ENCODE results near the gene OR13G1. TPM values are rescaled to one million over a fixed set of nuclear protein-coding genes. Genes with fewer than 3 reads are reported as not detected.

Gene OR13G1
- total and polyA plus RNA-seq, 9 donors = 0.08 TPM; not detected in 8

Other genes with a start within 250 kb of the OR13G1 start
- not detected for gene OR2B11, start 221.6 kb downstream of the OR13G1 start, total RNA-seq
- under 1 TPM in 5 of 8 donors, not detected in 3; 0.04 to 0.05 (median 0.04) TPM for gene OR2B11, start 221.6 kb downstream of the OR13G1 start, polyA plus RNA-seq (ENCODE audit: insufficient read depth in 1 of 8, insufficient read length in 8 of 8, low replicate concordance in 1 of 8)
- gene OR2C3, start 143.3 kb downstream of the OR13G1 start, total RNA-seq = 0.09 TPM
- gene OR2C3, start 143.3 kb downstream of the OR13G1 start, polyA plus RNA-seq (ENCODE audit: insufficient read depth in 1 of 8, insufficient read length in 8 of 8, low replicate concordance in 1 of 8) = under 1 TPM; 0.07 to 0.53 (median 0.22) TPM
- 0.09 TPM for gene GCSAML, start 130.6 kb downstream of the OR13G1 start, total RNA-seq
- gene GCSAML, start 130.6 kb downstream of the OR13G1 start, polyA plus RNA-seq (ENCODE audit: insufficient read depth in 1 of 8, insufficient read length in 8 of 8, low replicate concordance in 1 of 8) = under 1 TPM; 0.05 to 0.25 (median 0.12) TPM
- not detected for gene OR2G2, start 91.4 kb downstream of the OR13G1 start, total RNA-seq
- gene OR2G2, start 91.4 kb downstream of the OR13G1 start, polyA plus RNA-seq (ENCODE audit: insufficient read depth in 1 of 8, insufficient read length in 8 of 8, low replicate concordance in 1 of 8) = not detected
- not detected for gene OR2G3, start 74.2 kb downstream of the OR13G1 start, total RNA-seq
- gene OR2G3, start 74.2 kb downstream of the OR13G1 start, polyA plus RNA-seq (ENCODE audit: insufficient read depth in 1 of 8, insufficient read length in 8 of 8, low replicate concordance in 1 of 8) = not detected
- gene OR6F1, start 36.9 kb upstream of the OR13G1 start, total RNA-seq = not detected
- not detected for gene OR6F1, start 36.9 kb upstream of the OR13G1 start, polyA plus RNA-seq (ENCODE audit: insufficient read depth in 1 of 8, insufficient read length in 8 of 8, low replicate concordance in 1 of 8)
- not detected for gene OR14K1, start 58.9 kb upstream of the OR13G1 start, total RNA-seq
- not detected for gene OR14K1, start 58.9 kb upstream of the OR13G1 start, polyA plus RNA-seq (ENCODE audit: insufficient read depth in 1 of 8, insufficient read length in 8 of 8, low replicate concordance in 1 of 8)
- gene OR14A2, start 68.4 kb upstream of the OR13G1 start, total RNA-seq = not detected
- gene OR14A2, start 68.4 kb upstream of the OR13G1 start, polyA plus RNA-seq (ENCODE audit: insufficient read depth in 1 of 8, insufficient read length in 8 of 8, low replicate concordance in 1 of 8) = not detected
- not detected for gene OR1C1, start 80.8 kb upstream of the OR13G1 start, total RNA-seq
- not detected for gene OR1C1, start 80.8 kb upstream of the OR13G1 start, polyA plus RNA-seq (ENCODE audit: insufficient read depth in 1 of 8, insufficient read length in 8 of 8, low replicate concordance in 1 of 8)
- gene OR14A16, start 144.4 kb upstream of the OR13G1 start, total RNA-seq = not detected
- not detected for gene OR14A16, start 144.4 kb upstream of the OR13G1 start, polyA plus RNA-seq (ENCODE audit: insufficient read depth in 1 of 8, insufficient read length in 8 of 8, low replicate concordance in 1 of 8)
- not detected for gene OR11L1, start 162.2 kb upstream of the OR13G1 start, total RNA-seq
- gene OR11L1, start 162.2 kb upstream of the OR13G1 start, polyA plus RNA-seq (ENCODE audit: insufficient read depth in 1 of 8, insufficient read length in 8 of 8, low replicate concordance in 1 of 8) = not detected
- gene TRIM58, start 177.4 kb upstream of the OR13G1 start, total RNA-seq = 1.6 TPM
- 1 to 10 TPM; 1.4 to 6.4 (median 3.6) TPM for gene TRIM58, start 177.4 kb upstream of the OR13G1 start, polyA plus RNA-seq (ENCODE audit: insufficient read depth in 1 of 8, insufficient read length in 8 of 8, low replicate concordance in 1 of 8)
- gene OR2W3, start 215.8 kb upstream of the OR13G1 start, total RNA-seq = 0.27 TPM
- gene OR2W3, start 215.8 kb upstream of the OR13G1 start, polyA plus RNA-seq (ENCODE audit: insufficient read depth in 1 of 8, insufficient read length in 8 of 8, low replicate concordance in 1 of 8) = 1 to 10 TPM in 4 of 8 donors, under 1 TPM in 4; 0.68 to 1.5 (median 1.0) TPM
- not detected for gene OR2T8, start 240.5 kb upstream of the OR13G1 start, total RNA-seq
- gene OR2T8, start 240.5 kb upstream of the OR13G1 start, polyA plus RNA-seq (ENCODE audit: insufficient read depth in 1 of 8, insufficient read length in 8 of 8, low replicate concordance in 1 of 8) = under 1 TPM in 3 of 8 donors, not detected in 5; 0.12 to 0.27 (median 0.14) TPM
- not detected for gene OR2AJ1, start 245.2 kb upstream of the OR13G1 start, total RNA-seq
- not detected for gene OR2AJ1, start 245.2 kb upstream of the OR13G1 start, polyA plus RNA-seq (ENCODE audit: insufficient read depth in 1 of 8, insufficient read length in 8 of 8, low replicate concordance in 1 of 8)